Activated T-helper 17 cell treated with anti-CD3 and anti-CD28 coated beads, Interleukin-2, amount 50 U/mL, for 72 hours (primary cell): Measurements from ENCODE around the gene MIGA2. TPM values are rescaled to one million over a fixed set of nuclear protein-coding genes. Genes with fewer than 3 reads are reported as not detected.
A peak's percentile ranks its signal among the peaks of the same experiment; 100 is the strongest.
"Not testable (repeated sequence)": the region's sequence is repeated elsewhere in the genome, so short reads cannot be mapped to it uniquely, and the experiment has no call there.

Experiments used
- ATAC-seq: fragments of 150-1000 bp; cut with Tn5 transposase; replicated peaks from 2 replicates; pipeline ENCODE4 v1.10.0; 2021; ENCODE audit warnings: mild to moderate bottlenecking, moderate library complexity
- H3K27ac Mint-ChIP-seq: one replicate; pipeline ENCODE4 v1.8.0; 2022; ENCODE audit warnings: mixed read lengths
- H3K27me3 Mint-ChIP-seq: one replicate; pipeline ENCODE4 v1.8.0; 2022; ENCODE audit warnings: mixed read lengths
- H3K36me3 Mint-ChIP-seq: one replicate; pipeline ENCODE4 v1.8.0; 2022; ENCODE audit warnings: low read depth, mild to moderate bottlenecking, mixed read lengths
- H3K4me1 Mint-ChIP-seq: one replicate; pipeline ENCODE4 v1.8.0; 2022; ENCODE audit warnings: mixed read lengths
- H3K4me3 Mint-ChIP-seq: one replicate; pipeline ENCODE4 v1.8.0; 2022; ENCODE audit warnings: mild to moderate bottlenecking, mixed read lengths
- H3K9me3 Mint-ChIP-seq: one replicate; pipeline ENCODE4 v1.8.0; 2022; ENCODE audit warnings: mixed read lengths
- total RNA-seq, 2 donors: library from RNA; stranded (reverse); gene quantifications; one replicate each; pipeline ENCODE4 v1.2.3, GENCODE V29; 2022

Gene MIGA2
- total RNA-seq, 2 donors from 2014 or later = 23.8 to 35.0 TPM

- H3K4me1 Mint-ChIP-seq = no peaks in the 10 kb centered on the region
- H3K36me3 Mint-ChIP-seq = no peaks in the 10 kb centered on the region
- H3K27me3 Mint-ChIP-seq = no peaks in the 10 kb centered on the region
- no peak overlapping the region for H3K27ac Mint-ChIP-seq
- no peaks in the 10 kb centered on the region for H3K9me3 Mint-ChIP-seq
- no peak overlapping the region for H3K4me3 Mint-ChIP-seq
- peak; percentile 54 for ATAC-seq
Observed at GRCh38 chr9:129102791-129103594, 66.6 kb downstream of the MIGA2 start.

GRCh38 chr9:129103595-129103965, 67.2 kb downstream of the MIGA2 start:
- Mint-ChIP-seq H3K27me3 (no peaks in the 10 kb centered on the region), H3K36me3 (no peaks in the 10 kb centered on the region), H3K27ac (no peak overlapping the region), H3K4me1 (no peaks in the 10 kb centered on the region), H3K9me3 (no peaks in the 10 kb centered on the region), H3K4me3 (no peak overlapping the region)
- ATAC-seq = no peak

DNA sequence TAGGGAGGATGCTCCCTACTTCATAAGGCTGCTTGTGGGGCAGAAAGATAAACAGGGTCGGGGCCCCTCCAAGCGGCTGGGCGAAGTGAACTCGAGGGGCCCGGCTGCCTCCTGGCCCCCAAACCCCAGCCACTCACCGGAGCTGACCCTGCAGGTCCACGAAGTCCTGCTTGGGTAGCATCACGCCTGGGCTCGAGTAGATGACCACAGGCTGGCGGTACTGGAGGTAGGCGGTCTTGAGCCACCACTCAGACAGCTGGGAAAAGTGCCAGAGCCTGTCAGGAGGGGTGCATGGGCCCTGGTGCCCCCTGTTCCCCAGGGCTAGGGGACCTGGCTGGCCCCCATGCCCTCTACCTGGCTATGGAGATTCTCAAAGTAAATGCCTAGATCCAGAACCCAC, 67.6 kb downstream of the MIGA2 start:
- no peaks in the 10 kb centered on the region for H3K9me3 Mint-ChIP-seq
- no peak overlapping the region for H3K27ac Mint-ChIP-seq
- peaks cover 5% of the 10 kb centered on the region for H3K4me1 Mint-ChIP-seq
- no peak for ATAC-seq
- H3K4me3 Mint-ChIP-seq = no peak overlapping the region
- no peaks in the 10 kb centered on the region for H3K36me3 Mint-ChIP-seq
- H3K27me3 Mint-ChIP-seq = no peaks in the 10 kb centered on the region

- H3K27me3 Mint-ChIP-seq = no peaks in the 10 kb centered on the region
- no peak overlapping the region for H3K27ac Mint-ChIP-seq
- no peaks in the 10 kb centered on the region for H3K36me3 Mint-ChIP-seq
- H3K9me3 Mint-ChIP-seq = no peaks in the 10 kb centered on the region
- peaks cover 11% of the 10 kb centered on the region for H3K4me1 Mint-ChIP-seq
- no peak overlapping the region for H3K4me3 Mint-ChIP-seq
- no peak for ATAC-seq
Observed at GRCh38 chr9:129105857-129106694, 69.7 kb downstream of the MIGA2 start.

- Mint-ChIP-seq H3K4me3 (no peak overlapping the region), H3K4me1 (peaks cover 11% of the 10 kb centered on the region), H3K36me3 (no peaks in the 10 kb centered on the region), H3K27ac (no peak overlapping the region), H3K9me3 (no peaks in the 10 kb centered on the region), H3K27me3 (no peaks in the 10 kb centered on the region)
- ATAC-seq = no peak
Observed at GRCh38 chr9:129107651-129108050, 71.2 kb downstream of the MIGA2 start.

DNA sequence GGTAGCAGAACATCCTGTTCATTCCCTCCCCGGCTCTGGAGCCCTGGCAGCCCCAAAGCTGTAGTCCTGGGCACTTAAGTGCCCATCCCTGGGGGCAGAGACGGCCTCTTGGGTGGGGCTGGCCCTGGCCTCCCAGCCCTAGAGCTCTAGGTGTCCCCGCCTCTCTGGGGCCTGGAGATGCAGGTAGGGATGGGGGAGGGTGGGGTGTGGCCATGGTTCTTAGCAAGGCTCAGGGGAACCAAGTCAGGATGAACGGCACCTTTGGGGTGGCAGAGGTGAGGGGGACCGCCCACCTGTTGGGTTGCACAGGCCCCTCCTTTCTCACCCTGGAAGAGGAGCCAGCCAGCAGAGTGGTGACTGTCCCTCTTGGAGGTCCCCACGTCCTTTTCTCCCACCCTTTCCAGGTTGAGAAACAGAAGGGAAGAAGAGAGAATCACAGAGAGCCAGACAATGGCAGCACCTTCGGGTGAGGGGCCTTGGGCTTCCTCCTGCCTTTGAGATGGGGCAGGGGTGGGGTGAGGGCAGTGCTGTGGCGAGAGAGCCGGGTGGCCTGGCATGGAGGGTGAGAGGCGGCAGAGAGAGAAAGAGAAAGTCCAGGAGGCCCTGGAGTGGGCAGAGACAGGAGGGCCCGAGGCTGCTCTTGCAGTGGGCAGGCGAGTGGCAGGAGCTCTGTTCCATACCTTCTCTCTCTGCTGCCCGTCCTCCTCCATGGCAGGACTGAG, 71.8 kb downstream of the MIGA2 start:
- H3K27ac Mint-ChIP-seq = no peak overlapping the region
- no peak for ATAC-seq
- no peaks in the 10 kb centered on the region for H3K9me3 Mint-ChIP-seq
- peak overlapping the region; percentile 92 for H3K4me3 Mint-ChIP-seq
- H3K36me3 Mint-ChIP-seq = no peaks in the 10 kb centered on the region
- peaks cover 11% of the 10 kb centered on the region for H3K4me1 Mint-ChIP-seq
- no peaks in the 10 kb centered on the region for H3K27me3 Mint-ChIP-seq

- peak overlapping the region; percentile 63 for H3K27ac Mint-ChIP-seq
- no peak for ATAC-seq
- H3K4me3 Mint-ChIP-seq = peak overlapping the region; percentile 92
- no peaks in the 10 kb centered on the region for H3K27me3 Mint-ChIP-seq
- peaks cover 11% of the 10 kb centered on the region for H3K4me1 Mint-ChIP-seq
- no peaks in the 10 kb centered on the region for H3K9me3 Mint-ChIP-seq
- H3K36me3 Mint-ChIP-seq = no peaks in the 10 kb centered on the region
Observed at GRCh38 chr9:129108805-129109536, 72.5 kb downstream of the MIGA2 start.

DNA sequence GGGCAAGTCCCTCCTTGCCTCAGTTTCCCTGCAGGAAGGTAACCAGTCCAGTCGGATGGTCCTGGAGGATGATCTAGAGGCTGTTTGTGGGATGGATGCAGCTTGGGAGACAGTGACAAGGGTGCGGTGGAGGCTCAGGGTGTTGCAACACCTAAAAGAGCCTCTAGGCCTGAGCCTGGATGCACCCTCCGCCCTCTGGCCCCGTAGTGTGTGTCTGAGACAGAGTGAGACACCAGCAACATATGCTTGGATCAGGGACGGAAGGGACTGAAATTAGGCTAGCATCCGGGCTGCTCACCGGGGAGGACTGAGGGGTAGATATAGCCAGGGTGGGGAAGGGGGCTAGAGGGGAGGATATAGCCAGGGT, 73.1 kb downstream of the MIGA2 start:
- peak overlapping the region; percentile 92 for H3K4me3 Mint-ChIP-seq
- peak overlapping the region; percentile 63 for H3K27ac Mint-ChIP-seq
- H3K4me1 Mint-ChIP-seq = peaks cover 11% of the 10 kb centered on the region

GRCh38 chr9:129109952-129110739, 73.7 kb downstream of the MIGA2 start:
- peaks cover 12% of the 10 kb centered on the region for H3K4me1 Mint-ChIP-seq
- no peak overlapping the region for H3K27ac Mint-ChIP-seq
- ATAC-seq = no peak
- H3K4me3 Mint-ChIP-seq = peak overlapping the region; percentile 92
- no peaks in the 10 kb centered on the region for H3K36me3 Mint-ChIP-seq
- H3K9me3 Mint-ChIP-seq = no peaks in the 10 kb centered on the region
- H3K27me3 Mint-ChIP-seq = no peaks in the 10 kb centered on the region

More for the DNA sequence above, 73.1 kb downstream of the MIGA2 start:
- H3K27me3 Mint-ChIP-seq = no peaks in the 10 kb centered on the region
- no peak for ATAC-seq
- no peaks in the 10 kb centered on the region for H3K9me3 Mint-ChIP-seq
- H3K36me3 Mint-ChIP-seq = no peaks in the 10 kb centered on the region

GRCh38 chr9:129110740-129111527, 74.5 kb downstream of the MIGA2 start, which contains the start of the genes CRAT and PTPA:
Gene CRAT, minus strand, starts transcription at chr9:129110793. Its CDS starts 284 bp downstream, at chr9:129110509.
Gene PTPA, plus strand, starts transcription at chr9:129111415. Its CDS starts 186 bp downstream, at chr9:129111601.
- no peaks in the 10 kb centered on the region for H3K9me3 Mint-ChIP-seq
- peak within 1 kb of the TSS; percentile 92 for H3K4me3 Mint-ChIP-seq
- peak; percentile 92 for ATAC-seq
- no peaks in the 10 kb centered on the region for H3K27me3 Mint-ChIP-seq
- peak within 1 kb of the TSS; percentile 90 for H3K27ac Mint-ChIP-seq
- H3K36me3 Mint-ChIP-seq = no peaks in the 10 kb centered on the region
- peaks cover 16% of the 10 kb centered on the region for H3K4me1 Mint-ChIP-seq

GRCh38 chr9:129111528-129112151, 75.2 kb downstream of the MIGA2 start:
- peaks cover 16% of the 10 kb centered on the region for H3K4me1 Mint-ChIP-seq
- peak overlapping the region; percentile 90 for H3K27ac Mint-ChIP-seq
- no peaks in the 10 kb centered on the region for H3K27me3 Mint-ChIP-seq
- no peak for ATAC-seq
- no peaks in the 10 kb centered on the region for H3K36me3 Mint-ChIP-seq
- no peaks in the 10 kb centered on the region for H3K9me3 Mint-ChIP-seq
- H3K4me3 Mint-ChIP-seq = peak overlapping the region; percentile 92

GRCh38 chr9:129112526-129112925, 76.1 kb downstream of the MIGA2 start:
- peak overlapping the region; percentile 90 for H3K27ac Mint-ChIP-seq
- H3K36me3 Mint-ChIP-seq, H3K27me3 Mint-ChIP-seq, ATAC-seq, H3K9me3 Mint-ChIP-seq: not testable (repeated sequence)
- peaks cover 16% of the 10 kb centered on the region for H3K4me1 Mint-ChIP-seq
- H3K4me3 Mint-ChIP-seq = peak overlapping the region; percentile 92
